Ovary (tissue), 9 donors: ENCODE results near the gene SNRK. TPM values are rescaled to one million over a fixed set of nuclear protein-coding genes. Genes with fewer than 3 reads are reported as not detected.

Experiments
- DNase-seq, 5 donors: peaks; one replicate each; pipeline ENCODE4 v3.0.0-alpha.2; 2019 to 2020
- H3K27ac ChIP-seq, 2 donors: fragments of 200-600 bp; one replicate each; pipeline versions ENCODE4 v1.5.1 to v1.8.0; 2019 to 2022
- H3K27me3 ChIP-seq: fragments of 200-600 bp; one replicate; pipeline ENCODE4 v1.8.0; 2022
- H3K36me3 ChIP-seq: fragments of 200-600 bp; sonication (generic); one replicate; pipeline ENCODE4 v1.5.1; 2019
- H3K4me1 ChIP-seq: one replicate; pipeline ENCODE4 v1.8.1; 2013; ENCODE audit warnings: mild to moderate bottlenecking, moderate library complexity; ENCODE audit not compliant: insufficient read depth
- H3K4me3 ChIP-seq: fragments of 200-600 bp; sonication (generic); one replicate; pipeline ENCODE4 v1.5.1; 2017
- H3K9me3 ChIP-seq, 2 donors: fragments of 200-600 bp in 1 of 2; sonication (generic) in 1 of 2; one replicate each; pipeline versions ENCODE4 v1.5.1 to v1.8.1; 2013 to 2019; ENCODE audit warnings: mild to moderate bottlenecking in 1 of 2, moderate library complexity in 1 of 2
- EP300 ChIP-seq: sonication (generic); formaldehyde crosslinking; IDR thresholded peaks from one replicate; pipeline ENCODE4 v1.6.1; 2017; ENCODE audit warnings: antibody characterized with exemption
- POLR2A ChIP-seq: fragments of 450-650 bp; IDR thresholded peaks from one replicate; pipeline ENCODE4 v1.6.1; 2017; ENCODE audit warnings: antibody characterized with exemption, mild to moderate bottlenecking, moderate library complexity
- WGBS, 3 donors: extraction: QIAGEN DNeasy Blood & Tissue Kit in 1 of 3; methylation state at CpG; one replicate each; pipeline versions ENCODE4 v1.1.5 to v1.1.7; 2013 to 2017; 5-methylcytosine and 5-hydroxymethylcytosine counted together
- intact Hi-C, 4 donors: fragments of 100-400 bp; cut with DNase I; formaldehyde crosslinking; loops; one replicate each; pipeline versions ENCODE4 v1.11.0 to v1.15.1; 2022 to 2023
- polyA plus RNA-seq, 2 donors: library from polyadenylated mRNA; stranded (reverse); fragments of 200-250 nt in 1 of 2; fragments of 350-450 nt in 1 of 2; fragmentation: Illumina TruSeq in 1 of 2; extraction: RNeasy Lipid Tissue Mini Kit (QIAGEN cat#74804) in 1 of 2; gene quantifications; one replicate each; pipeline ENCODE4 v1.2.3, GENCODE V29; 2013 to 2014
- total RNA-seq, 7 donors: library from RNA; depleted of rRNA in 2 of 7; stranded (reverse); fragments of >200 nt in 2 of 7; fragmentation: NEBNext Ultra II Directional in 3 of 7; extraction: Animal tissue kit (Norgen Biotek cat#: 25700) in 3 of 7; gene quantifications; one replicate each; pipeline versions ENCODE4 v1.1.0 to v1.2.4, GENCODE V29; 2016 to 2023
- TF ChIP-seq, protein P1 (sequence below), 3 donors: fragments of 450-650 bp in 2 of 3; fragments of 200-600 bp in 1 of 3; IDR thresholded peaks; one replicate each; pipeline versions ENCODE4 v1.5.1 to v1.8.0; 2016 to 2022; ENCODE audit warnings: antibody characterized with exemption in 3 of 3, mild to moderate bottlenecking in 1 of 3
- donor health status: DM: no; HTN: no; CAD: no; lungs with moderate emphysema.
- donor health status: DM: no; HTN: no; CAD: no.
- donor health status: Bipolar disorder and iron deficiency.
- donor health status: DM: yes; HTN: yes; CAD: no.
- donor health status: DM: no; HTN: no; CAD: no.
- donor health status: DM: yes; HTN: yes; CAD: no.

SNRK gene
- total and polyA plus RNA-seq, 9 donors = 19.0 to 52.1 (median 28.9) TPM

DNA sequence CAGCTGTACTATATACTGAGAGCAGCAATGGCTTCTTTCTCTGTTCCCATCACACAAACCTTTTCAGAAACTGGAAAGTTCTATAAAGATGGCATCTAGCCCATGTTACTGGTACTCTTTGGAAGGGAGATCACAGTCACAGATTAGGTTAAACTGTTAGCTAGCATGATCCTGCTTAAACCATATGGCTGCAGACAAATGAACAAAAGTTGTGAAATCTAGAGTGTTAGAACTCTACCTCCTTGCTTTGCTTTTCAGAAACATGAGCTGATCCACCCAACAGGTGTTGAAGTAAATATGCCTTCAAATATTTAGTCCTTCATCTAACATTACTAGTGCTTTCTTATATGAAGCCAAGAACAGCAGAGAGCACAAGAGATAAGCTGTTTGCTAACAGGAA is 102.6 kb downstream of the SNRK start:
- Histone ChIP-seq H3K4me1 (peaks cover 7% of the 10 kb centered on the region), H3K9me3 (no peaks in the 10 kb centered on the region), H3K27ac (no peak overlapping the region), H3K27me3 (no peaks in the 10 kb centered on the region), H3K4me3 (no peak overlapping the region), H3K36me3 (no peaks in the 10 kb centered on the region)
- intact Hi-C loops = no loop called here
- TF ChIP-seq, protein P1, sequence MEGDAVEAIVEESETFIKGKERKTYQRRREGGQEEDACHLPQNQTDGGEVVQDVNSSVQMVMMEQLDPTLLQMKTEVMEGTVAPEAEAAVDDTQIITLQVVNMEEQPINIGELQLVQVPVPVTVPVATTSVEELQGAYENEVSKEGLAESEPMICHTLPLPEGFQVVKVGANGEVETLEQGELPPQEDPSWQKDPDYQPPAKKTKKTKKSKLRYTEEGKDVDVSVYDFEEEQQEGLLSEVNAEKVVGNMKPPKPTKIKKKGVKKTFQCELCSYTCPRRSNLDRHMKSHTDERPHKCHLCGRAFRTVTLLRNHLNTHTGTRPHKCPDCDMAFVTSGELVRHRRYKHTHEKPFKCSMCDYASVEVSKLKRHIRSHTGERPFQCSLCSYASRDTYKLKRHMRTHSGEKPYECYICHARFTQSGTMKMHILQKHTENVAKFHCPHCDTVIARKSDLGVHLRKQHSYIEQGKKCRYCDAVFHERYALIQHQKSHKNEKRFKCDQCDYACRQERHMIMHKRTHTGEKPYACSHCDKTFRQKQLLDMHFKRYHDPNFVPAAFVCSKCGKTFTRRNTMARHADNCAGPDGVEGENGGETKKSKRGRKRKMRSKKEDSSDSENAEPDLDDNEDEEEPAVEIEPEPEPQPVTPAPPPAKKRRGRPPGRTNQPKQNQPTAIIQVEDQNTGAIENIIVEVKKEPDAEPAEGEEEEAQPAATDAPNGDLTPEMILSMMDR (IDR thresholded peaks at IDR 0.05) = no peak
- TF ChIP-seq EP300 (no peak), POLR2A (no peak)
- DNase-seq = no peak

DNA sequence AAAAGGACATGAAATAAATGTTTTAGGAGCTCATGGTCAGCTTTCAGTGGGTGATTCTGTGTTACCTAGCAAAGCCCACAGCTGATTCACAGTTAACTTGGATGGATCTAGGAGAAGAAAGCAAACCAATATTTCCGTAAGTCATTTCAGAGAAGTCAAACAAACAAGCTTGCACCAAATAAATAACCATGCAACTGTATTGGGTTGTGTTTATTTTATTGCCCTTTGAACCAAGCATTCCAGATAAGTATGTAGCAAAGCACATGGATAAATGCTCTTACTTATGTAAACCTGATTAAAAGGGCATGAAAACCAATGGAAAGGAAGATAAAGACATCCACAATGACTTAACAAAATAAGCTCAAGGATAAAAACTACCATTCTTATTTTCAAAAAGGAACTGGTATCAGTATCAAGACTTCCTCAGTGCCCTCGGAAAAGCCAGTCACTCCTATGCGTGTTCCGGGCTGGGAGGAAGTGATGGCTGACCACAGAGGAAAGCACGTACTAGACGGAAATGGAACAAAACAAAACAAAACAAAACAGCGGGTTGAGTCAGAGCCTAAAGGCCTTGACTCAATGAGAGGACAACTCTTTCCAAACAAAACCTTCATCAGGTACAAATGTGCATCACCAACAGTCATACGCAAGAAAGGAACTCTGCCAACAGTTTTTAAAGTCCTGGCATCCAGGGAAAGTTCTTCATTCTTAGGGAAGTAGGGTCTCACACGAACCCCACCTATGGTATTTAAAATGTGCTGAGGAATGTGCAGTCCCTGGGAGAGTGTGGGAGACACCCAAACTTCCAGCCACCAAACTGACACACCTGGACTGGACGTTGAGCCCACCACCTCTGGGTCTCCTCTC is 103.3 kb downstream of the SNRK start:
- Histone ChIP-seq H3K27ac (no peak overlapping the region), H3K27me3 (no peaks in the 10 kb centered on the region), H3K9me3 (no peaks in the 10 kb centered on the region), H3K4me1 (peaks cover 7% of the 10 kb centered on the region), H3K4me3 (no peak overlapping the region), H3K36me3 (no peaks in the 10 kb centered on the region)
- TF ChIP-seq EP300 = no peak
- no peak for TF ChIP-seq POLR2A
- TF ChIP-seq, protein P1 (IDR thresholded peaks at IDR 0.05) = no peak
- intact Hi-C loops = no loop called here
- WGBS, 3 donors = 37 to 62% (median 51%) methylated on average over 10 of the region's 10 CpGs
- no peak for DNase-seq

DNA sequence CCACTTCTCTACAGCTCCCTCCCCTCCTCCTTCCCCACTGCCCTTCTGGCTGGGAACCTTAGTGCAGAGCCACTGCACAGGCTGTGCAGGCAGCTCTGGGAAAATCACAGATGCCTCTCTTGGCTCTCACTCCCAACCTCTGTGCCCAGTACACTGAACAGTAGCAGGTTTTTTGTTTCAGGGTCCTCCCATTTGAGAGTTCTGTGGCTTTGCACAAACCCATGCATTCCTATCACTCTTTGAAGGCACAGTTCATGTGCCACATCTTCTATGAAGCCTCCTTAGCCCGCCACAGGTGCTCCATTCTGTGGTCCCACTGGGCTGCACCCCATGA is 103.9 kb downstream of the SNRK start:
- DNase-seq = no peak
- Histone ChIP-seq H3K36me3 (no peaks in the 10 kb centered on the region), H3K4me3 (no peak overlapping the region), H3K9me3 (no peaks in the 10 kb centered on the region), H3K4me1 (peaks cover 7% of the 10 kb centered on the region), H3K27ac (no peak overlapping the region), H3K27me3 (no peaks in the 10 kb centered on the region)
- TF ChIP-seq POLR2A = no peak
- TF ChIP-seq, protein P1 (IDR thresholded peaks at IDR 0.05) = no peak
- TF ChIP-seq EP300 = no peak
- WGBS, 3 donors = 94 to 100% (median 98%) methylated on average over 1 of the region's 1 CpG
- intact Hi-C loops = no loop called here

DNA sequence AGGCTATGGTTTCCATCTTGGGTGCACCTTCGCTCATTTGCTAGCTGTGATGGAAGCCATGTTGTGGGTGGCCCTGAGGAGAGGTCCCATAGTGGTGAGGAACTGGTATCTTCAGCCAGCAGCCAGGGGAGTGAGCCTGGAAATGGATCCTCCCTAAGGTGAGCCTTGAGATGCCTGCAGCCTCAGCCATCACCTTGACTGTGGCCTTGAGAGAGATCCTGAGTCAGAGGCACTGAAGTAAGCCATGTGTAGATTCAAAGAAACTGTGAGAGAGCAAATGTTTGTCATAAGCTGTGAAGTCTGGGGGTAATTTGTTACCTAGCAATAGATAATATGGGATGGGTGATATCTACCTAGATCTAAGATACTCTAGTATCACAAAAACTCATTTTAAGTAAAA is 105.3 kb downstream of the SNRK start:
- no peaks in the 10 kb centered on the region for H3K27me3 ChIP-seq
- no peak overlapping the region for H3K27ac ChIP-seq
- no peak for DNase-seq
- H3K4me3 ChIP-seq = no peak overlapping the region
- intact Hi-C loops = no loop called here
- no peaks in the 10 kb centered on the region for H3K36me3 ChIP-seq
- WGBS, 3 donors = 47 to 100% (median 94%) methylated on average over 1 of the region's 1 CpG
- H3K9me3 ChIP-seq = no peaks in the 10 kb centered on the region
- TF ChIP-seq EP300 (no peak), POLR2A (no peak)
- TF ChIP-seq, protein P1 (IDR thresholded peaks at IDR 0.05) = no peak
- H3K4me1 ChIP-seq = peaks cover 7% of the 10 kb centered on the region
